H1 (cell line): ENCODE data around the gene HLA-C. TPM values are rescaled to one million over a fixed set of nuclear protein-coding genes. Genes with fewer than 3 reads are reported as not detected.

Experiments used
- CTCF ChIA-PET: fragments of 300-600 bp; sonication (Branson Sonifier 250); formaldehyde crosslinking; loops from one replicate; lab custom pipeline; 2021; ENCODE audit not compliant: partially characterized antibody; lab: Charles Lee
- POLR2A ChIA-PET: fragments of 300-600 bp; sonication (Branson Sonifier 250); formaldehyde crosslinking; loops from one replicate; lab custom pipeline; 2021; ENCODE audit warnings: inconsistent platforms; ENCODE audit not compliant: partially characterized antibody; lab: Charles Lee
- DNase-seq, 2 experiments: peaks; one replicate each; pipeline versions ENCODE4 v3.0.0 to v3.0.0-alpha.2; 2010 to 2022; ENCODE audit warnings: low spot score in 2 of 2, low read depth in 1 of 2, mixed read lengths in 1 of 2
- FAIRE-seq: peaks from 2 replicates; lab custom pipeline; 2011; peaks lifted over from hg19 to GRCh38; lab: Jason Lieb, UNC
- H2AFZ ChIP-seq: 2 replicates; pipeline ENCODE4 v1.8.1; 2012; ENCODE audit warnings: low read length, inconsistent platforms
- H2AK5ac ChIP-seq: 2 replicates; pipeline ENCODE4 v1.6.1; 2013; ENCODE audit warnings: low read depth, low read length
- H2BK120ac ChIP-seq: replicated peaks from 2 replicates; pipeline ENCODE3; 2013; ENCODE audit warnings: low read depth, low read length, inconsistent platforms
- H2BK12ac ChIP-seq: 2 replicates; pipeline ENCODE4 v1.6.1; 2013; ENCODE audit warnings: low read depth, low read length
- H2BK15ac ChIP-seq: 2 replicates; pipeline ENCODE4 v1.6.1; 2013; ENCODE audit warnings: low read length
- H2BK20ac ChIP-seq: 2 replicates; pipeline ENCODE4 v1.6.1; 2013; ENCODE audit warnings: low read length
- H2BK5ac ChIP-seq: 2 replicates; pipeline ENCODE4 v1.6.1; 2013; ENCODE audit warnings: low read depth, low read length
- H3K14ac ChIP-seq: 2 replicates; pipeline ENCODE4 v1.6.1; 2013; ENCODE audit warnings: inconsistent platforms; ENCODE audit not compliant: insufficient read length
- H3K18ac ChIP-seq: 2 replicates; pipeline ENCODE4 v1.6.1; 2013; ENCODE audit warnings: low read length; ENCODE audit errors: extremely low read depth
- H3K23ac ChIP-seq: 2 replicates; pipeline ENCODE4 v1.6.1; 2013; ENCODE audit warnings: inconsistent platforms; ENCODE audit not compliant: insufficient read length
- H3K23me2 ChIP-seq: 2 replicates; pipeline ENCODE4 v1.6.1; 2013; ENCODE audit warnings: low read depth, low read length
- H3K27ac ChIP-seq: 2 replicates; pipeline ENCODE4 v1.6.1; 2011; ENCODE audit warnings: low read depth, low read length, inconsistent platforms
- H3K27me3 ChIP-seq, 4 experiments: replicated peaks in 1 of 4; 1 replicate in 1 of 4; 2 replicates in 3 of 4; pipeline versions ENCODE4 v1.6.1 to v1.8.1; 2011 to 2013; ENCODE audit warnings: low read length in 3 of 4, mild to moderate bottlenecking in 3 of 4, inconsistent platforms in 2 of 4, mixed read lengths in 2 of 4, moderate library complexity in 1 of 4; ENCODE audit not compliant: control insufficient read depth in 3 of 4, insufficient read depth in 3 of 4; ENCODE audit errors: extremely low read depth in 1 of 4
- H3K36me3 ChIP-seq, 4 experiments: 2 replicates each; pipeline versions ENCODE4 v1.6.1 to v1.8.1; 2011 to 2013; ENCODE audit warnings: mild to moderate bottlenecking in 4 of 4, low read length in 3 of 4, moderate library complexity in 2 of 4, control low read depth in 1 of 4, inconsistent platforms in 1 of 4; ENCODE audit not compliant: insufficient read depth in 4 of 4, control insufficient read depth in 2 of 4
- H3K4ac ChIP-seq: replicated peaks from 2 replicates; pipeline ENCODE3; 2013; ENCODE audit warnings: low read length, low read depth, mixed read lengths, inconsistent platforms; ENCODE audit not compliant: insufficient read length
- H3K4me1 ChIP-seq, 4 experiments: replicated peaks in 1 of 4; 1 replicate in 1 of 4; 2 replicates in 3 of 4; pipeline versions ENCODE4 v1.6.1 to v1.8.1; 2011 to 2013; ENCODE audit warnings: low read length in 3 of 4, inconsistent platforms in 2 of 4, mixed read lengths in 1 of 4; ENCODE audit not compliant: insufficient read depth in 4 of 4, control insufficient read depth in 3 of 4
- H3K4me2 ChIP-seq, 2 experiments: 2 replicates each; pipeline versions ENCODE4 v1.6.1 to v1.8.1; 2011 to 2013; ENCODE audit warnings: low read depth in 2 of 2, low read length in 2 of 2, control low read depth in 1 of 2, inconsistent platforms in 1 of 2, mild to moderate bottlenecking in 1 of 2; ENCODE audit not compliant: insufficient read depth in 1 of 2
- H3K4me3 ChIP-seq, 4 experiments: fragments of 200-600, 300-600 bp in 1 of 4; sonication (generic), shearing (Covaris generic), sonication (Bioruptor Twin) in 1 of 4; 2 replicates each; pipeline versions ENCODE4 v1.5.1 to v1.8.1; 2011 to 2016; ENCODE audit warnings: low read length in 4 of 4, low read depth in 3 of 4, control low read depth in 2 of 4, inconsistent platforms in 2 of 4, mild to moderate bottlenecking in 2 of 4, mixed read lengths in 1 of 4, moderate library complexity in 1 of 4; ENCODE audit not compliant: insufficient read depth in 2 of 4; ENCODE audit errors: extremely low read depth in 1 of 4
- H3K56ac ChIP-seq: replicated peaks from 2 replicates; pipeline ENCODE3; 2013; ENCODE audit warnings: low read depth, mild to moderate bottlenecking, mixed read lengths, low read length, inconsistent platforms; ENCODE audit not compliant: insufficient read length
- H3K79me1 ChIP-seq: 2 replicates; pipeline ENCODE4 v1.6.1; 2013; ENCODE audit warnings: low read depth, low read length, control low read depth
- H3K79me2 ChIP-seq, 2 experiments: 2 replicates each; pipeline versions ENCODE4 v1.6.1 to v1.8.1; 2012 to 2013; ENCODE audit warnings: low read length in 2 of 2, mild to moderate bottlenecking in 2 of 2, inconsistent platforms in 1 of 2; ENCODE audit not compliant: insufficient read depth in 2 of 2, control insufficient read depth in 1 of 2
- H3K9ac ChIP-seq, 4 experiments: replicated peaks in 1 of 4; 1 replicate in 1 of 4; 2 replicates in 3 of 4; pipeline versions ENCODE4 v1.6.1 to v1.8.1; 2011 to 2013; ENCODE audit warnings: low read depth in 3 of 4, low read length in 3 of 4, control low read depth in 2 of 4, mild to moderate bottlenecking in 2 of 4, moderate library complexity in 2 of 4, inconsistent platforms in 1 of 4; ENCODE audit errors: extremely low read depth in 1 of 4
- H3K9me3 ChIP-seq, 2 experiments: 2 replicates each; pipeline versions ENCODE4 v1.6.1 to v1.8.1; 2012 to 2013; ENCODE audit warnings: mild to moderate bottlenecking in 2 of 2, moderate library complexity in 2 of 2, control low read depth in 1 of 2, inconsistent platforms in 1 of 2, low read depth in 1 of 2, low read length in 1 of 2, mixed read lengths in 1 of 2; ENCODE audit not compliant: insufficient read depth in 2 of 2
- H4K20me1 ChIP-seq, 2 experiments: replicated peaks in 1 of 2; 2 replicates each; pipeline versions ENCODE3 to v1.8.1; 2011 to 2013; ENCODE audit warnings: inconsistent platforms in 2 of 2, low read length in 2 of 2, mild to moderate bottlenecking in 1 of 2; ENCODE audit not compliant: insufficient read depth in 2 of 2, control insufficient read depth in 1 of 2
- H4K5ac ChIP-seq: 2 replicates; pipeline ENCODE4 v1.6.1; 2013; ENCODE audit warnings: low read length, low read depth, mixed read lengths, inconsistent platforms; ENCODE audit not compliant: insufficient read length
- H4K8ac ChIP-seq: 2 replicates; pipeline ENCODE4 v1.8.0; 2013; ENCODE audit warnings: mild to moderate bottlenecking, moderate library complexity, low read length, inconsistent platforms; ENCODE audit not compliant: insufficient read depth; ENCODE audit errors: extremely low read depth
- H4K91ac ChIP-seq: replicated peaks from 2 replicates; pipeline ENCODE3; 2013; ENCODE audit warnings: low read length, mixed read lengths, inconsistent platforms; ENCODE audit not compliant: insufficient read length
- ATF3 ChIP-seq: IDR thresholded peaks from 2 replicates; pipeline ENCODE4 v1.6.1; 2011; ENCODE audit warnings: low read depth, mild to moderate bottlenecking, low read length; ENCODE audit not compliant: insufficient read depth
- EP300 ChIP-seq, 2 experiments: IDR thresholded peaks; 1 replicate in 1 of 2; 2 replicates in 1 of 2; pipeline ENCODE4 v1.6.1; 2011 to 2012; ENCODE audit warnings: low read depth in 2 of 2, low read length in 2 of 2, mild to moderate bottlenecking in 2 of 2, borderline replicate concordance in 1 of 2, inconsistent platforms in 1 of 2, moderate library complexity in 1 of 2
- RNF2 ChIP-seq: fragments of 200-900, 300-1000 bp; sonication (generic); IDR thresholded peaks from 2 replicates; pipeline ENCODE4 v1.7.1; 2016; ENCODE audit warnings: borderline replicate concordance, low read depth, mild to moderate bottlenecking, antibody characterized with exemption, low read length; ENCODE audit not compliant: poor library complexity, severe bottlenecking; ENCODE audit errors: missing control alignments
- SP1 ChIP-seq: IDR thresholded peaks from 2 replicates; pipeline ENCODE4 v1.6.1; 2011; ENCODE audit warnings: low read depth, low read length
- WGBS, 2 experiments: shearing (Covaris generic) in 1 of 2; methylation state at CpG; one replicate each; pipeline versions ENCODE4 v1.1.6 to v1.1.7; 2013 to 2015; ENCODE audit warnings: low lambda C conversion rate in 2 of 2, mixed read lengths in 2 of 2, inconsistent platforms in 1 of 2, low coverage in 1 of 2, missing lambda C conversion rate in 1 of 2; ENCODE audit not compliant: insufficient replicate concordance in 2 of 2, insufficient coverage in 1 of 2, insufficient read length in 1 of 2; ENCODE audit errors: extremely low coverage in 1 of 2, missing lambda C conversion rate in 1 of 2; 5-methylcytosine and 5-hydroxymethylcytosine counted together
- polyA plus RNA-seq, 7 experiments: library from polyadenylated mRNA; depleted of rRNA in 3 of 7; stranded (reverse) in 5 of 7; unstranded in 2 of 7; fragments of >200 nt in 5 of 7; fragments of 200-250 nt in 2 of 7; gene quantifications; 1 replicate in 5 of 7; 2 replicates in 1 of 7; 4 replicates in 1 of 7; pipeline versions ENCODE4 v1.2.1 to v1.2.3, GENCODE V29; 2011 to 2013; ENCODE audit warnings: missing spikeins in 2 of 7, mixed read lengths in 2 of 7
- total RNA-seq: library from RNA; stranded (reverse); fragmentation: NEBNext Ultra II Directional; extraction: Animal tissue kit (Norgen Biotek cat#: 25700); gene quantifications from 2 replicates; pipeline ENCODE4 v1.2.1, GENCODE V29; 2021

HLA-C gene
- total and polyA plus RNA-seq, 2 of the 8 experiments (the other 6 are each of a cell fraction or from before 2014, with no cell fraction given) = 245 to 360 TPM

- Histone ChIP-seq H3K9ac (no peak overlapping the region), H3K9me3 (no peaks in the 10 kb centered on the region), H3K14ac (no peak overlapping the region), H3K27me3 (peaks cover 0 to 7% (median 4%) of the 10 kb centered on the region in 4 experiments; a peak in 4 of 7 replicates), H3K4me3 (no peak overlapping the region), H4K91ac (no peak overlapping the region), H3K4me2 (no peak overlapping the region), H3K23me2 (peaks cover 8% of the 10 kb centered on the region; the same call in 1 of the 2 replicates), H3K27ac (no peak overlapping the region), H2AFZ (no peak overlapping the region), H3K18ac (no peak overlapping the region), H2BK15ac (0 out of 2 replicates have a peak overlapping the region, but pooled peaks have one; percentile 65), H3K36me3 (no peaks in the 10 kb centered on the region), H3K23ac (no peak overlapping the region), H2BK12ac (no peak overlapping the region), H3K79me2 (no peaks in the 10 kb centered on the region), H3K56ac (no peak overlapping the region), H4K20me1 (no peaks in the 10 kb centered on the region), H4K5ac (no peak overlapping the region), H4K8ac (no peak overlapping the region), H3K79me1 (no peaks in the 10 kb centered on the region), H3K4me1 (peaks cover 0 to 2% (median 0%) of the 10 kb centered on the region in 4 experiments; a peak in 3 of 7 replicates), H2AK5ac (no peak overlapping the region), H2BK20ac (no peak overlapping the region), H3K4ac (no peak overlapping the region), H2BK120ac (no peak overlapping the region), H2BK5ac (no peak overlapping the region)
- ChIA-PET CTCF (no interaction called here), POLR2A (no interaction called here)
- no peak for FAIRE-seq
- TF ChIP-seq EP300 (IDR thresholded peaks at IDR 0.05; ENCODE audit: borderline replicate concordance in 1 of 2, low read depth in 2 of 2, low read length in 2 of 2) (no peak), SP1 (no peak), RNF2 (no peak), ATF3 (no peak)
- no peak for DNase-seq
- WGBS, 2 experiments = 88% methylated on average over 4 of the region's 4 CpGs; no CpG with 5 or more reads in 1 of the 2 experiments
Measured at GRCh38 chr6:31305703-31306219, 33.9 kb upstream of the HLA-C start.
